ENCODE measurements around the gene POU3F2.

POU3F2 gene

GRCh38 chr6:98816799-98817198, 17.6 kb upstream of the POU3F2 start:
- Histone ChIP-seq H3K27me3 (ENCODE audit: insufficient read depth, low read length) (no peaks in the 10 kb centered on the region), H4K8ac (ENCODE audit: low read depth, low read length) (no peak overlapping the region), H3K79me1 (ENCODE audit: low read length) (no peaks in the 10 kb centered on the region), H3K14ac (ENCODE audit: low read length) (no peak overlapping the region), H2BK120ac (ENCODE audit: insufficient read depth, low read length, poor library complexity) (no peak overlapping the region), H3K9ac (ENCODE audit: low read length) (no peak overlapping the region), H3K9me3 (ENCODE audit: insufficient read depth, low read depth, low read length) (no peaks in the 10 kb centered on the region), H2BK12ac (ENCODE audit: low read length) (no peak overlapping the region), H3K4me2 (ENCODE audit: low read length) (no peak overlapping the region), H3K23ac (ENCODE audit: low read length) (no peak overlapping the region), H3K36me3 (ENCODE audit: control insufficient read depth in 1 of 2, insufficient read depth in 2 of 2, low read length in 2 of 2) (no peaks in the 10 kb centered on the region), H3K4me1 (ENCODE audit: control insufficient read depth in 1 of 2, insufficient read depth in 2 of 2, low read length in 2 of 2) (no peaks in the 10 kb centered on the region), H3K27ac (ENCODE audit: low read depth, low read length) (no peak overlapping the region), H3K4ac (ENCODE audit: low read depth, low read length) (no peak overlapping the region), H3K18ac (ENCODE audit: low read length) (no peak overlapping the region), H2AK5ac (ENCODE audit: low read length) (no peak overlapping the region), H4K91ac (ENCODE audit: low read depth, low read length) (no peak overlapping the region), H2BK5ac (ENCODE audit: low read depth, low read length, poor library complexity) (no peak overlapping the region), H4K12ac (ENCODE audit: low read depth, low read length) (no peak overlapping the region), H3K79me2 (ENCODE audit: control insufficient read depth, insufficient read depth, low read length, poor library complexity) (no peaks in the 10 kb centered on the region), H2AFZ (ENCODE audit: insufficient read depth, low read length, poor library complexity) (no peak overlapping the region), H3K4me3 (ENCODE audit: low read depth, low read length) (no peak overlapping the region)
- DNase-seq: no peak

- H3K79me1 ChIP-seq (ENCODE audit: low read length): no peaks in the 10 kb centered on the region
- H3K79me2 ChIP-seq (ENCODE audit: control insufficient read depth, insufficient read depth, low read length, poor library complexity): no peaks in the 10 kb centered on the region
- H4K12ac ChIP-seq (ENCODE audit: low read depth, low read length): no peak overlapping the region
- H3K27ac ChIP-seq (ENCODE audit: low read depth, low read length): no peak overlapping the region
- no peak overlapping the region for H2BK5ac ChIP-seq (ENCODE audit: low read depth, low read length, poor library complexity)
- no peak overlapping the region for H3K9ac ChIP-seq (ENCODE audit: low read length)
- no peak overlapping the region for H3K14ac ChIP-seq (ENCODE audit: low read length)
- H3K18ac ChIP-seq (ENCODE audit: low read length): no peak overlapping the region
- peaks cover 3% of the 10 kb centered on the region in 2 experiments for H3K4me1 ChIP-seq (ENCODE audit: control insufficient read depth in 1 of 2, insufficient read depth in 2 of 2, low read length in 2 of 2)
- H3K9me3 ChIP-seq (ENCODE audit: insufficient read depth, low read depth, low read length): no peaks in the 10 kb centered on the region
- no CpG with 5 or more reads among the region's 2 CpGs for WGBS (ENCODE audit: extremely low coverage, insufficient coverage, insufficient read length)
- no peak overlapping the region for H3K23ac ChIP-seq (ENCODE audit: low read length)
- no peak overlapping the region for H4K91ac ChIP-seq (ENCODE audit: low read depth, low read length)
- H2BK120ac ChIP-seq (ENCODE audit: insufficient read depth, low read length, poor library complexity): no peak overlapping the region
- H2AFZ ChIP-seq (ENCODE audit: insufficient read depth, low read length, poor library complexity): no peak overlapping the region
- H3K27me3 ChIP-seq (ENCODE audit: insufficient read depth, low read length): peaks cover 27% of the 10 kb centered on the region
- peak in 1 of 2 donors; percentile 18 for DNase-seq
- no peak overlapping the region for H4K8ac ChIP-seq (ENCODE audit: low read depth, low read length)
- H3K4me2 ChIP-seq (ENCODE audit: low read length): no peak overlapping the region
- H2BK12ac ChIP-seq (ENCODE audit: low read length): no peak overlapping the region
- H3K36me3 ChIP-seq (ENCODE audit: control insufficient read depth in 1 of 2, insufficient read depth in 2 of 2, low read length in 2 of 2): peaks cover 0 to 1% of the 10 kb centered on the region in 2 experiments
- H3K4ac ChIP-seq (ENCODE audit: low read depth, low read length): no peak overlapping the region
- no peak overlapping the region for H2AK5ac ChIP-seq (ENCODE audit: low read length)
- no peak overlapping the region for H3K4me3 ChIP-seq (ENCODE audit: low read depth, low read length)
Observed at GRCh38 chr6:98821756-98822405, 12.5 kb upstream of the POU3F2 start.

DNA sequence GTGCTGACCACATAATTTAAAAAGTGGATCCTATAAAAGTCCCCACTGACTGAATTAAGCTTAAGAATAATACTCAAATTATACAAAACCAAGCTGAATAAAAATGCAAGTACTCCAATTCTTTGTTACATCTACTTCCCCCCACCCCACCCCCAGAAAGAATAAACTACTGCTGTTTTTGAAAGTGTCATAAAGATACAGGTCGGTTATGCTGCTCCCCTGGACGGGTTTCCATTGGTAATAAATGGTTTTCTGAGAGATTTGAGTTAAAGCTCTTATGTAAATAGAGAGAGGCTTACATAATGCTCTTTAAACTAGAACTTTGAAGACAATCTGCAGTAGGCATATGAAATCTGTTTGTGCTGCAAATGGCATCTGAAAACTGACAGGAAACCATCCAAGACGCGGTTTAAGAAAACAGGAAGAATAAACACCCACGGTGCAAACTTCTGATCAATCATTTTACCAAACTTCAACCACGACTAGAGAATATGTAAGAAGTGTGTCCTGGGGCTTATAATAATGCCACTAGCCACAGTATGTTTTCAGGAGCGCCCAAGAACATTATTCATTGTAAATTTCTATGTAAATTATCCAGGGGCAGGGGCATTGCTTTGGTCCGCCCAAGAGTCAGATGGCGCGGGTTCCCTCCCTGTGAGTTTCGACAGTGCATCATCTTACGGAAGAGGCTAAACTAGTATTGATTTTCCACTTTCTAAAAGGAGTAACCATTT, 10.8 kb upstream of the POU3F2 start:
- Histone ChIP-seq H3K36me3 (ENCODE audit: control insufficient read depth in 1 of 2, insufficient read depth in 2 of 2, low read length in 2 of 2) (peaks cover 0 to 1% of the 10 kb centered on the region in 2 experiments), H3K4me3 (ENCODE audit: low read depth, low read length) (no peak overlapping the region), H3K18ac (ENCODE audit: low read length) (no peak overlapping the region), H4K12ac (ENCODE audit: low read depth, low read length) (no peak overlapping the region), H3K79me2 (ENCODE audit: control insufficient read depth, insufficient read depth, low read length, poor library complexity) (no peaks in the 10 kb centered on the region), H2BK12ac (ENCODE audit: low read length) (no peak overlapping the region), H3K9ac (ENCODE audit: low read length) (no peak overlapping the region), H3K27me3 (ENCODE audit: insufficient read depth, low read length) (peaks cover 42% of the 10 kb centered on the region), H3K4me1 (ENCODE audit: control insufficient read depth in 1 of 2, insufficient read depth in 2 of 2, low read length in 2 of 2) (peaks cover 3% of the 10 kb centered on the region in 2 experiments), H2BK120ac (ENCODE audit: insufficient read depth, low read length, poor library complexity) (no peak overlapping the region), H3K79me1 (ENCODE audit: low read length) (no peaks in the 10 kb centered on the region), H2AK5ac (ENCODE audit: low read length) (no peak overlapping the region), H2BK5ac (ENCODE audit: low read depth, low read length, poor library complexity) (no peak overlapping the region), H3K27ac (ENCODE audit: low read depth, low read length) (no peak overlapping the region), H3K14ac (ENCODE audit: low read length) (no peak overlapping the region), H4K8ac (ENCODE audit: low read depth, low read length) (no peak overlapping the region), H4K91ac (ENCODE audit: low read depth, low read length) (no peak overlapping the region), H2AFZ (ENCODE audit: insufficient read depth, low read length, poor library complexity) (no peak overlapping the region), H3K23ac (ENCODE audit: low read length) (no peak overlapping the region), H3K4ac (ENCODE audit: low read depth, low read length) (no peak overlapping the region), H3K9me3 (ENCODE audit: insufficient read depth, low read depth, low read length) (no peaks in the 10 kb centered on the region), H3K4me2 (ENCODE audit: low read length) (peak overlapping the region; percentile 62)
- DNase-seq: no peak
- no CpG with 5 or more reads among the region's 12 CpGs for WGBS (ENCODE audit: extremely low coverage, insufficient coverage, insufficient read length)

DNA sequence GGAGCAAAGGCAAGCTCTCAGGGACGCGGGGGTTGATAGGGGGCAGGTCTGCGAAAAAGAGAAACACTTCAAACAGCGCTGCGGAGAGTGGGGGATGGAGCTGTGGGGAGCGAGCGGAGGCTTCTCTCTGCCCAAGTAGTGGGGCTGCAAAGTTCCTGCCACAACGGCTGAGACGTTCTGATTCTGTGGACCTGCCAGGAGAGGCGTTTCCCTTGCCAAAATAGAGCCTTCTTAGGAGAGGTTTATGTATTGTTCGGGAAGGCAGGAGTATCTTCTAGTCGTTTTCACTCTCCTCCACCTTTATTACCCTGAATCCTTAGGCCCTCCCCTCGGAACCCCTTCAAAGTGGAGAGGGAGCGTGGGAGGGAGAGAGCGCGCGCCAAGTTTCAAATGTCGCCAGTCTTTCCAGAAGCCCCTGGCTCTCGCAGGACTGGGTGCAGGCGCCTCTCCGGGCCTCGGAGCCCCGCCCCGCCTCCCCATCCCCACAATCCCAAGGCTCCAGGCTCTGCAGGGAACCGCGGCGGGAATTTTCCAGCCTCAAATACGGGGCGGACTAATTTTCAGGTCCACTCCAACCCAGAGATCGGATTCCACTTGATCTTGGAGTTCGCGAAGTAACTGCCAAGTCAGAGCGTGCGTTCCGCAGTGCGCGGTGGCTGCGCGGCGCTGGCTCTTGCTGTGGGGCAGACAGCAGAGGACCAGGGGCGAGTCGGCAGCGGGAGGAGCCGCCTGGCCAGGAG, 10.0 kb upstream of the POU3F2 start:
- no peak overlapping the region for H3K4me3 ChIP-seq (ENCODE audit: low read depth, low read length)
- no peak overlapping the region for H4K91ac ChIP-seq (ENCODE audit: low read depth, low read length)
- no peak overlapping the region for H2AFZ ChIP-seq (ENCODE audit: insufficient read depth, low read length, poor library complexity)
- peaks cover 3% of the 10 kb centered on the region in 2 experiments for H3K4me1 ChIP-seq (ENCODE audit: control insufficient read depth in 1 of 2, insufficient read depth in 2 of 2, low read length in 2 of 2)
- H2AK5ac ChIP-seq (ENCODE audit: low read length): no peak overlapping the region
- no peak overlapping the region for H3K18ac ChIP-seq (ENCODE audit: low read length)
- H3K14ac ChIP-seq (ENCODE audit: low read length): no peak overlapping the region
- no peaks in the 10 kb centered on the region for H3K9me3 ChIP-seq (ENCODE audit: insufficient read depth, low read depth, low read length)
- H2BK120ac ChIP-seq (ENCODE audit: insufficient read depth, low read length, poor library complexity): no peak overlapping the region
- H3K27ac ChIP-seq (ENCODE audit: low read depth, low read length): no peak overlapping the region
- no peak overlapping the region for H3K4ac ChIP-seq (ENCODE audit: low read depth, low read length)
- H2BK5ac ChIP-seq (ENCODE audit: low read depth, low read length, poor library complexity): no peak overlapping the region
- no peak for DNase-seq
- no peak overlapping the region for H2BK12ac ChIP-seq (ENCODE audit: low read length)
- WGBS (ENCODE audit: extremely low coverage, insufficient coverage, insufficient read length): no CpG with 5 or more reads among the region's 44 CpGs
- no peak overlapping the region for H4K8ac ChIP-seq (ENCODE audit: low read depth, low read length)
- peak overlapping the region; percentile 62 for H3K4me2 ChIP-seq (ENCODE audit: low read length)
- H3K36me3 ChIP-seq (ENCODE audit: control insufficient read depth in 1 of 2, insufficient read depth in 2 of 2, low read length in 2 of 2): peaks cover 0 to 1% of the 10 kb centered on the region in 2 experiments
- peaks cover 47% of the 10 kb centered on the region for H3K27me3 ChIP-seq (ENCODE audit: insufficient read depth, low read length)
- no peak overlapping the region for H3K9ac ChIP-seq (ENCODE audit: low read length)
- H3K23ac ChIP-seq (ENCODE audit: low read length): no peak overlapping the region
- H4K12ac ChIP-seq (ENCODE audit: low read depth, low read length): no peak overlapping the region
- H3K79me1 ChIP-seq (ENCODE audit: low read length): no peaks in the 10 kb centered on the region
- no peaks in the 10 kb centered on the region for H3K79me2 ChIP-seq (ENCODE audit: control insufficient read depth, insufficient read depth, low read length, poor library complexity)

Data from trophoblast cell (in vitro differentiated cells and primary cell).